ENCODE results near the gene TNIK.

Gene TNIK

DNA sequence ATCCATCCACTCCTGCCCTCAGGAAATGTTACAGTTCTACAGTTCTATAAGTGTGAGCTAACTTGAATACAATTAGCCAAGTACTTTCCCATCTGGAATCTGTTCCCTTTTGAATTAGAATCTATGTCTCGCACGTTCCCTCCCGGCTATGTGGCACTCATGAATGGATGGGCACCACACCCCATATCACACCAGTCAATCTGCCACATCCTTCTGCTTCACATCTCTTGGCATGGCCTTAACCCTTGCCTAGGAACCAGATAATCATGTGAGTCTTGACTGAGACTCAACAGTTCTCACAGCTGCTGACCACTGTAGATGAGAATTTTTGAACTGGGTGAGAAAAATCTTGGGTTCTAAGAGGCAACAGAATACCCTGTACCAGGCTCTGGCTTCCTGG, 180.2 kb downstream of the TNIK start:
- DNase-seq: no peak

- no peak for DNase-seq
Observed at GRCh38 chr3:171278299-171278590, 182.0 kb downstream of the TNIK start.

DNA sequence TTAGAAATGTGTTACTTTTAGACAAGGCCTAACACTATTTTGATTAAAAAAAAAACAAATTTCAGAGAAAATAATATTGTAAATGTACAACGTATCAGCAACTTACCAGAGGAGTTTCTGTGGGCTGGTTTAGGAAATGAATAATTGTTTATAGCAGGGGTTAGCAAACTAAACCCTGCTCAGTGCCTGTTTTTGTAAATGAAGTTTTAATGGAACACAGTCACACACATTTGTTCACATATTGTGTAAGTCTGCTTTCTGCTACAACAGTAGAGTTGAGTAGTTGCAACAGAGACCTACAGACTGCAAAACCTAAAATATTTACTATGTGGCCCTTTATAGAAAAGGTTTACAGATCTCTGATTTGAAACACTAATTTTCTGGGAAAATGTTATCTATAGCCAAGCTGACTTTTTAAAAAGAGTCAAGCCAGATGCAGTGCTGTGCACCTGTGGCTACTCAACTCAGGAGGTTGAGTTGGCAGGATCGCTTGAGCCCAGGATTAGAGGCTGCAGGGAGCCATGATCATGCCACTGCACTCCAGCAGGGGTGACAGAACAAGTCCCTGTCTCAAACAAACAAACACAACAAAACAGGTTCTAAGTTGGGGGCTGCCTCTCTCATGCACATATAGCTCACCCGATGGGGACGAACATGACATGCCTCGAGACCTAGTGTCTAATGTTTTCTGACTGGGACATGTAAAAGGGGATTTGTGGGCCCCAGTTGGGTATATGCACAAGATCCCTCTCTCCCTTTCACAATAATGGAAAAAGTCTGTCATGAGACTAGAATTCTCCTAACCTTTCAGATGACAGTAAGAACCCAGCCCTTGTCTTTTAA, 182.5 kb downstream of the TNIK start:
- DNase-seq: peak in 1 of 5 experiments; percentile 18

- DNase-seq: no peak
Observed at GRCh38 chr3:171276923-171277322, 183.3 kb downstream of the TNIK start.

GRCh38 chr3:171274222-171274621, 186.0 kb downstream of the TNIK start:
- no peak for DNase-seq

DNA sequence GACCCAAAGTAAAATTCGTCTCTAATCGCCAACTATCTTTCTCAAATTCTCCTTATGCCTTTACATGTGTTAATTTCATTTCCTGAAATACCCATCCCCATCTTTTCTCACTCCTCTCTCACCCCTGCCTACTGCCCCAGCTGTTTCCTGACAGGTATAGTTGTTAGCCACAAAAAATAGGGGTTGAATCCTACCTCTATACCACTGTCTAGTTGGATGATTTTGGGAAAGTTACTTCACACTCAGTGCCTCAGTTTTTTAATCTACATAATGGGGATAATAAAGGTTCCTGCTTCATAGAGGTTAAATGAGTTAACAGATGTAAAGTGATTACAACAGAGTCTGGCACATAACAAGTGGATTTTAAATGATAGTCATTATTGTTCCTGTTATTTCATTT, 189.7 kb downstream of the TNIK start:
- DNase-seq: no peak

- DNase-seq: peak in 1 of 5 experiments; percentile 55
Observed at GRCh38 chr3:171269542-171269941, 190.7 kb downstream of the TNIK start.

- no peak for DNase-seq
Observed at GRCh38 chr3:171268677-171269076, 191.5 kb downstream of the TNIK start.

- DNase-seq: peak in 1 of 5 experiments; percentile 54
Observed at GRCh38 chr3:171267104-171267503, 193.1 kb downstream of the TNIK start.

- no peak for DNase-seq
Observed at GRCh38 chr3:171266740-171267073, 193.5 kb downstream of the TNIK start.

- no peak for DNase-seq
Observed at GRCh38 chr3:171266034-171266739, 194.0 kb downstream of the TNIK start.

DNA sequence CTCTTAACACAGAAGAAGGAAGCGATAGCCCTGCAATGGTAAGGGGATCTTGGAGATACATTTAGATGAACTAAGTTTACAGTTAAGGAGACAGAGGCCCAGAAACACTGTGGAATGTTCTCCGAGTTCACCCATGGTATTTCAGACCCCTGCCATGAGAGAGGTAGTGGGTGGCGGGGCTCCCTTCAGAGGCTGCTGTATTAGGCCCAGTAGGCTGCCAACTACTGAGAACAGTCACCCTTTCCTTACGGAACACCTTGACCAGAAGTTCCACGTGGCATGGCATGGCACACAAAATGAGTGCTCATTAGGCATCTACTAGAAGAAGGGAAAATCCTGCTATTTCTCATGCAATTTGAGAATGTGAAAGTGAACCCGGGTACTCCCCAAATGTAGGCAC, 195.4 kb downstream of the TNIK start:
- DNase-seq: no peak

GRCh38 chr3:171262431-171262830, 197.8 kb downstream of the TNIK start:
- DNase-seq: no peak

- DNase-seq: no peak
Observed at GRCh38 chr3:171261487-171261886, 198.7 kb downstream of the TNIK start.

DNA sequence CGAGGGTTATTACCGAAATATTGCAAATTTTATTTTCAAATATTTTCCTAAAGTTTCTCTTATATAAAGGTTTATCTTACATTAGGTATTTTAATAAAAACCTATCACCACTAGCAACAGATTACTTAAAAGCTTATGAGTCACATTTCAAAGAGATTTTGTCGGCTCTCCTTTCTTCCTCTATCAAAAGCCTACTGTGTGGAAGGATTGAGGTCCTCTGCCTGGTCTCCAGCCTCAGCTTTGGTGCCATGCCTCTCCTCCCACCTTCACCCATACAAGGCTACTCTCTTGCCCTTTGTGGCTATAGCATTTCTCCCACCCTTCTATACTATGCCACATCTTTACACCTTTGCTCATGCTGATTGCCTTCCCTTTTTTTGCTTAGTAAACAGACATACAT, 199.3 kb downstream of the TNIK start:
- no peak for DNase-seq

GRCh38 chr3:171260466-171260865, 199.7 kb downstream of the TNIK start:
- no peak for DNase-seq

GRCh38 chr3:171258316-171258715, 201.9 kb downstream of the TNIK start:
- DNase-seq: peak in 1 of 5 experiments; percentile 27

GRCh38 chr3:171257251-171258203, 202.7 kb downstream of the TNIK start:
- DNase-seq: peak in 1 of 5 experiments; percentile 76

GRCh38 chr3:171256445-171257250, 203.6 kb downstream of the TNIK start:
- peak in 1 of 5 experiments; percentile 43 for DNase-seq

DNA sequence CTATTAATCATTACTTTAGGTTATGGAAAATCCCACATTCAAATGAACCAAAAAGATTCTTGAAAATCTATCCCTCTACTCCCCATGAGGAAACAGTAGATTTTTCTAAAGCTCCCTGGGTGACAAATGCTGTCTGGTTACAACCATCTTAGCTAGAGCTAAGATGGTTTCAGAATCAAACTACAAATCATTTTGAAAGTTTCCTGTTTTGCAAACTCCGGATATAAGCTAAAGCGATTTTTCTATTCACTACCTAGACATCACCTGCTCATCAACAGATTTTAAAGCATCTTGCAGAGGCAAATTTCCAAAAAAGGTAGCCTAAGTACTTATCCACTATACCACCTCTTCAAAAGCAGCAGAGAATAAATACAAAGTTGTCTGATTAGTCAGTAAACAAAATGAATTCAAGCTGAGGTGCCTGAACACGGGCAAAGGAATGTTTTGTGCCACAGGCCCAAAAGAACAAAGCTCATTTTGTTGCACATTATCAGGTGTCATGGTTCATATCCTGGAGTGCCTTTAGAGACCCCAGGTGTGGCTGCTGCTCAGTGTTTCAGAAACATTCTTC, 204.9 kb downstream of the TNIK start:
- DNase-seq: peak in 2 of 5 experiments; percentile 13 to 81

DNA sequence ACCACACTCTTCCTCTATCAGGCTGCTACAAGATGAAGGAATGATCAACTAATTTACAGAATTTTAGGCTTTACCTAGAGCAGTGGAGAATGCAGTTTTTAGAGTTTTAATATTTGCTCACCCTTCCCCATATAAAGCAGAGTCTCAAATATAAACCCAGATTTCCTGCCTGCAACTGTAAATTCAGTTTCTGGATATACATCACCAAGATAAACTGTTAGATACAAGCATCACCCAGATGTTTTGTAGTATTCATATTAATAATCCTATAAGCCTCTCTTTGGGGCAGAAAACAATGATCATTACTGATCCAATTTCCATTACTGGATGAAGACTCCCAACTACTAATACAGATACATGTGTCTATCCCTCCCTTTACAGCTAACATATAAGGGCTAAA, 205.9 kb downstream of the TNIK start:
- peak in 1 of 5 experiments; percentile 58 for DNase-seq

GRCh38 chr3:171251835-171252234, 208.4 kb downstream of the TNIK start:
- DNase-seq: peak in 3 of 5 experiments; percentile 20 to 90 (median 50)
